Glomerular visceral epithelial cell (primary cell): ENCODE data around the gene RTN4R.
"Not testable (repeated sequence)": the region's sequence is repeated elsewhere in the genome, so short reads cannot be mapped to it uniquely, and the experiment has no call there.

Experiments
- DNase-seq: peaks from one replicate; pipeline ENCODE4 v3.0.0-alpha.2; 2016; ENCODE audit errors: extremely low spot score

The RTN4R gene

GRCh38 chr22:20268279-20269012 is at the start of gene RTN4R:
RTN4R (minus strand) TSS chr22:20268318; CDS start chr22:20268092, 226 bp downstream.
- DNase-seq = peak; percentile 57

GRCh38 chr22:20317402-20318042 is 49.4 kb upstream of the RTN4R start:
- not testable (repeated sequence) for DNase-seq

DNA sequence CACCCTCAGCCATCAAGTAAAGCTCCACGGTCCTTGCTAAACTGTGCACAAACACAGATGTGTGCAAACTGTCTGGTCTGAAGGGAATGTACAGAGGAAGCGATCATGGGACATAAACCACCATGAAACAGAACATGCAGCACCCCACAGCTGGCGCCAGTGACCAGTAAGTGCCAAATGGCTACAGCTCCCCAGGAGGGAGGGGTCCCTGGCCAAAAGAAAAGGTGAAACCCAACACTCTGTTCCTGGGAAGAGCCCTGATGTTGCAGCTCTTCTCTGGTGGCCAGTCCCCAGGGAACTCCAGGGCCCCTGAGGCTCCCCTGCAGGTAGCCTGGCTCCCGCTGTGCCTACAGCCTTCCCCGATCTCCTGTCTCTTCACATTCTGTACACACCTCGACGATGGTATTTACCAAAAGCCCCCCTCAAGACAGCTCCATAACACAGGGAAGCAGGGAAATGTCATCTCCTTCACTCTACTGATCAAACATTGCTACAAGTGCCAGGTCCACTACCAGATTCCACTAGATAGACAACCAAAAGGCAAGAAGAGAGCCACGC is 48.8 kb upstream of the RTN4R start:
- no peak for DNase-seq

- no peak for DNase-seq
Observed at GRCh38 chr22:20316217-20316843, 48.2 kb upstream of the RTN4R start.

GRCh38 chr22:20315337-20316216 is 47.5 kb upstream of the RTN4R start:
- DNase-seq = no peak

DNA sequence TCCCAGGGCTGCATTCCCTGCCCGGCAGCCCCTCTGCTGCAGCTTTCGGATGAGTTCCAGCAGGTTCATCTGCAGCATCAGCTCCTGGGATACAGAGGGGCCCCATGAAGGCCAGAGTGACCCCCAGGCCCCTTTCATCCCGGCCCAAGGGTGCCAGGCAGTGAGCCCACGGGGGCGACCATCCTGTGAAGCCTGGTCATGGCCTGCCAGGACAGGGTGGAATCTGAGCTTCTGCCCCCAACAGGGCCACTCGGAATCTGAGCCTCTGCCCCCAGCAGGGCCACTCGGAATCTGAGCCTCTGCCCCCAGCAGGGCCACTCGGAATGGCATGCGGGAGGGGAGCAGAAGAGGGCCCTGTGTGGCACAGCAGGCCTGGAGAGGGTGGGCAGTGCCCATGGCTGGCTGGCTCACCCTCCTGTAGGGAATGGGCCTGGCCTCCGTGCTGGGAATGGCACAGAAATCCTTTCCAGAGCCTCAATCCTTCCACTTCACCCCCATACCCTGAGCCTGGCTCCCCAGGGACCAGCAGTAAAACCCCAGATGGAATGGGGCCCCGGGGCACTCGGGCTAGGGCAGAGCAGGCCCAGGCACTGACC is 46.7 kb upstream of the RTN4R start:
- DNase-seq = not testable (repeated sequence)

- DNase-seq = not testable (repeated sequence)
Observed at GRCh38 chr22:20314206-20314605, 46.1 kb upstream of the RTN4R start.

GRCh38 chr22:20313306-20314077 is 45.4 kb upstream of the RTN4R start:
- not testable (repeated sequence) for DNase-seq

DNA sequence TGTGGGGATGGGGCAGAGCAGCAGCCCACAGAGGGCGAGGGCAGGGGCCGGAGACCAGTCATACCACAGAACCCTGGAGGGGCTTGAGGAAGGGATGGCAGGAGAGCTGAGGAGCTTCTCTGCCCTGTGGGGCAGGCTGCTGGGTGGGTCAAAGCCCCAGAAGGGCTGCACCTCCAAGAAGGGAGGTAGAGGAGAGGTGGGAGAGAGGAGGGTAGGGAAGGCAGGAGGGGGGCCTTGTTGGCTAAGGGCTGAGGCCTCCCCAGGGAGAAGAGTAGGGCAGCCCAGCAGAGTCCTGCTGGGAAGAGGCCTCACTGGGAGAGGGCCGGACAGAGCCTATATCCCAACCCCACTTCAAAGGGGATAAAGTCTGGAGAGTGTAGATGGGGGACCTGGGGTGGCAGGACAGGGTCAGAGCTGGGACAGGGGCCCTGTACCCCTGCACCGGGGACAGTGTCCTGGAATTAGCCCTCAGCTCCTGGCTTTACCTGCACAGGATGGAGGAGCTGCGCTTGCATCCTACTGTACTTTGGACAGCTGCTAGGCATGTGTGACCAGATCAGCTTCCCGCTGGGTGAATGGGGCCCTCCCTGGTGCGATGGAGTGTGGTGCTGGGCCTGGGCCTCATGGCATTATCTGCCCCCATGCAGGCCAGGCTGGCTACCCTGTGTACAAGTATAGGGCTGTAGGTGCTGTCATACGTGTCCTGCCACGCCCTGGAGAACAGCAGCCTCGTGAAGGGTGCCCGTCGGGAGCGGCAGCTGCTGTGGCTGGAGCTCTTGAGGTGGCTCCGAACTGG is 44.5 kb upstream of the RTN4R start:
- DNase-seq = no peak

DNA sequence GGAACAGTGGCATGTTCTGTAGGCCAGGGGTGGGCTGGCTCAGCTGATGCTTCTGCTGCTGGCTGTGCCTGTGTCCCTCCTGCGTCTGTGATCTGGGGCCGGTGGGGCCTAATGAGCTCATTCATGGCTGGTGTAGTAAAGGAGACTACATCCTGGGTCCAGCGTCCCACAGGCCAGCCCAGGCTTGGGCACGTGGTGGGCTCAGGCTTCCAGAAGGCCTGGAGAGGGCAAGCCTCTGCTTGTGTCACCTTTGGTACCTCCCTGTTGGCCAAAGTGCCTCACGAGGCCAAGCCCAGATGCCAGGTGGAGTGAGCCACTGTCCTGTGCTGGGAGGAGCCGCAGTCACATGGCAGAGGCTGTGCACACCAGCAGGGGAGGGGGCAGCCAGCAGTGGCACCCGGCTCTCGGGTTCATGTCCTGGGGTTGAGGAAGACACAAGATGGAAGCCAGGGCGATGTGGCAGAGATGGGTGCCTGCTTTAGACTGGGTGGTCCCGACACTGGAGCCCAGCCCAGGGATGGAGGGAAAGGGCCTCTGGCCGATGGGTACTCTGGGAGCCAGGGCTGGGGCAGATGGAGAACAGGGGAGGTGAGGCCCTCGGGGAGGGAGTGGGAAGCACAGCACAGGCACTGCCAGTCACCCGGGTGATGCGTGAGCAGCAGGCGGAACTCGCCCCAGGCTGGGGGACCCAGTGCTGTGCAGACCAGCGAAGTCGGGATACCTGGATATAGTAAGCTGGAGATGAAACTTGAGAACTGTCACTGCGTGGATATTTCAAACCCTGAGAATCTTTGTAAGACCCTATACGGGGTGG is 43.3 kb upstream of the RTN4R start:
- DNase-seq = not testable (repeated sequence)

DNA sequence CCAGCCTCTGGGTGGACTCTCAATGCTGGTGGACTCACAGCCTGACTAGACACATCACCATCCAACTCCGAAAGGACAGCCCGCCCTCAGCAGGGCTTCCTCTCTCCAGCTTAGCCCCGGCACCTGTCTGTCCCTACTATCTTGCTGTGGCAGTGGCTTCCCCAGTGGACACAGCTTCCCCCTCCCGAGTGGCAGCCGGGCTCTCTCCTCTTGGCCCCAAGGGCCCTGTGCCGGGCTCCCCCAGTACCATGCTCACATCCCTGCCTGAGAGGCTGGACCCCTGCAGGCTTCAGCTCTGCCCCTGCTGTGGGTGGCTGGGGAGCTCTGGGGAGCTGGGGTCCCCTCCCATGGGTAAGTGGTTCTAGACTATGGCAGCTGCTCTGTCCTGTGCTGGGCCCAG is 42.7 kb upstream of the RTN4R start:
- not testable (repeated sequence) for DNase-seq

DNA sequence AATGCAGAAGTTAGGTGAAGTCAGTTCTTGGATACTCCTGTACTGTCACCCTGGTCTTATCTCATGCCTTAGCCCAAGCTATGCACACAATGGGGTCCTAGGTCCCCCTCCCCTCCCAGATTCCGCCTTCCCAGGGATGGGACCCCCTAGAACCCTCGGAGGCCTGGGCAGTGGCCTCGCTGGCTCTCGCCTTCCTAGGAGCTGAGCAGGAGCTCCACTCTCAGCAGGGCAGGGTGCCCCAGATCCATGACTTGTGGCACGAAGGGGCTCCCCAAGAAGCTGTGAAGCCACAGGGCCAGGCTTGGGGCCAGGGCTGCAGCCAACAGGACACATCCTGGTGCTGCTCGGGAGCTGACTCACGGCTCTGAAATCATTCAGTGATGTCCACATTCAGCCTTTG is 42.1 kb upstream of the RTN4R start:
- not testable (repeated sequence) for DNase-seq

- DNase-seq = not testable (repeated sequence)
Observed at GRCh38 chr22:20308806-20309650, 40.9 kb upstream of the RTN4R start.

DNA sequence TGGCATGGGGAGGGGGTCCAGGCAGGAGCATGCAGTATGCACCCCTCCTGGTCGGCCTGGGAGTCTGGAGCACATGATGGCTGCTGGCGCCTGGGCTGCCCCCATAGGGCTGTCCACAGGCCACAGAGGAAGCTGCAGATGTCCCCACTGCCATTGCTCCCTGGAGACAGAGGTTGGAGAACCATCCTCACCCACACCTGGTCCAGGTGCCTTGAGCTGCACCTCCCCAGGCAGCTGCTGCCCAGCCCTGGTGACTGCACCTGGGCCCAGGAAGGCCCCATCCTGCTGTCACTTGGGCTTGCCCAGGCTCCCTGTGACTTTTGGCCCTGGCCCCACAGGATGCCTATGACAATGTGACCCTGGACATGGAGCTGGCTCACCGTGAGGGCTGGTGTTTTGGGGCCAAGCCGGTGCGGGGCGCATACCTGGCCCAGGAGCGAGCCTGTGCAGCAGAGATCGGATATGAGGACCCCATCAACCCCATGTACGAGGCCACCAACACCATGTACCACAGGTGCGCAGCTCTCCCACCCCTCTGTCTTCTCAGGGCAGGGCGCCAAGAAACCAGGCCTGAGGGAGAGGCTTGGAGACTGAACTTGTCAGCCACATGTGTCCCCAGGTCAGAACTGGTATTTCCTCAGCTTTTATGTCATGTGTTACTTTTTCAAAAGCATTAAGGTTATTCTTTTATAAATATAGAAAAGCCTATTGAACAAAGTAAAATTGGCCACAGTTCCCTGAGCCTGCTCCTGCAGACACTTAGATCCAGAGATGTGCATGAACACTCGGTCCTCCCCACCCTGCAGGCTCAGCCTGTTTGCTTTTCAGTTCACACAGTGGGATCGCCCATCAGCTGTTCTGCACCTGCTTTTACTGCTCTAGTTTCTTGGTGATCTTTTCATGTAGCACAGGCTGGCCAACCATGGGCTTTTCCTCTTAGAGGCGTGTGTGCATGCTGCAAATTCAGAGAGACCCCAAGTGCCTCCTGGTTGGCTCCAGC is 39.6 kb upstream of the RTN4R start:
- DNase-seq = not testable (repeated sequence)

DNA sequence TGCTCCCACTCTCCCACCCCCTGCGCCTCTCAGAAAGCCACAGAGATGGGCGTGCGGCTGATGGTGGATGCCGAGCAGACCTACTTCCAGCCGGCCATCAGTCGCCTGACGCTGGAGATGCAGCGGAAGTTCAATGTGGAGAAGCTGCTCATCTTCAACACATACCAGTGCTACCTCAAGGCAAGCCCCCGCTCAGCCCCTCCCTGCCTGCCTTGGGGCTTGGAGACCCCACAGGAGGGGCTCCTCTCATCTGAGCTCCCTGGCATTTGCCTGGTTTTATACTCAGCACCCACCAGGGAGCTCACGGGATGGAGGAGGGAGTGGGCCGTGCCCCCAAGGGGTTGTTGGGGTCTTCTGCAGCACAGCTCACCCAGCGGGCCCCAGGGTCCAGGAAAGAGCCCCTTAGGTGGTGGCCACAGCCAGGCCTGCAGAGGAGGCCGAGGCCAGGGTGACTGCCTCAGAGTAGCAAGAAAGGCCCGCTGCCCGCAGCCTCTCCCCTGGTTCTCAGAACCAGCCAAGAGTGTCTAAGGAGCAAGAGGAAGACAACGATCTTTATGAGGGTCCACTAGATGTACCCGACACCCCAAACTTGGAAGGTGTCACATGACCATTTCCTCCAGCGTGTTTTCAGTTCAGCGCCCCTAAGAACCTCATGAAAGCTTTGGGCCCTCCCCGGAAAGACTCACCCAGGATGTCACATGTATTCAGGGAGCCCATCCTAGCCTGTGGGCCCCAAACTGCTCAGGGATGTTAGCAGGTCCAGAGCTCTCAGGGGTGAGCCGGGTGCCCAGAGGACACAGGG is 38.7 kb upstream of the RTN4R start:
- DNase-seq = not testable (repeated sequence)
